MM.1S (cell line): ENCODE measurements around the gene FAM163A.

Source experiments
- DNase-seq: peaks from one replicate; pipeline ENCODE4 v3.0.0-alpha.2; 2015
- H2AFZ ChIP-seq: fragments of 300-600 bp; sonication (generic); 2 replicates; pipeline ENCODE4 v1.6.0; 2016; ENCODE audit warnings: antibody characterized with exemption, low read length
- H3F3A ChIP-seq: fragments of 300-600 bp; sonication (generic); 2 replicates; pipeline ENCODE4 v1.6.1; 2016; ENCODE audit warnings: mild to moderate bottlenecking, antibody characterized with exemption, low read length, moderate library complexity, mixed read lengths; ENCODE audit not compliant: insufficient read depth
- H3K27ac ChIP-seq: fragments of 300-600 bp; sonication (generic); 2 replicates; pipeline ENCODE4 v1.5.1; 2016; ENCODE audit warnings: mild to moderate bottlenecking, low read length
- H3K27me3 ChIP-seq: fragments of 300-600 bp; sonication (generic); replicated peaks from 2 replicates; pipeline ENCODE4 v1.6.0; 2016; ENCODE audit warnings: low read length; ENCODE audit not compliant: insufficient read depth
- H3K36me3 ChIP-seq: fragments of 300-600 bp; sonication (generic); replicated peaks from 2 replicates; pipeline ENCODE4 v1.6.1; 2016; ENCODE audit warnings: mild to moderate bottlenecking, low read length, mixed read lengths; ENCODE audit not compliant: insufficient read depth
- H3K4me1 ChIP-seq: fragments of 300-600 bp; sonication (generic); 2 replicates; pipeline ENCODE4 v1.6.1; 2016; ENCODE audit warnings: low read length, mixed read lengths
- H3K4me2 ChIP-seq: fragments of 300-600 bp; sonication (generic); 2 replicates; pipeline ENCODE4 v1.6.0; 2016; ENCODE audit warnings: low read depth, low read length
- H3K4me3 ChIP-seq: fragments of 300-600 bp; sonication (generic); 2 replicates; pipeline ENCODE4 v1.5.1; 2016; ENCODE audit warnings: low read length, mixed read lengths
- H3K79me2 ChIP-seq: fragments of 300-600 bp; sonication (generic); 2 replicates; pipeline ENCODE4 v1.6.1; 2016; ENCODE audit warnings: mixed run types, low read length, mixed read lengths
- H3K9ac ChIP-seq: fragments of 300-600 bp; sonication (generic); 2 replicates; pipeline ENCODE4 v1.6.1; 2016; ENCODE audit warnings: low read length, mixed read lengths
- H3K9me2 ChIP-seq: fragments of 300-600 bp; sonication (generic); replicated peaks from 2 replicates; pipeline ENCODE4 v1.6.1; 2016; ENCODE audit warnings: mild to moderate bottlenecking, low read length, mixed read lengths; ENCODE audit not compliant: insufficient read depth
- H3K9me3 ChIP-seq: fragments of 300-600 bp; sonication (generic); replicated peaks from 2 replicates; pipeline ENCODE4 v1.6.1; 2016; ENCODE audit warnings: mild to moderate bottlenecking, low read length, mixed read lengths; ENCODE audit not compliant: insufficient read depth
- H4K20me1 ChIP-seq: fragments of 300-600 bp; sonication (generic); 2 replicates; pipeline ENCODE4 v1.6.1; 2016; ENCODE audit warnings: mild to moderate bottlenecking, low read length, moderate library complexity, mixed read lengths; ENCODE audit not compliant: insufficient read depth
- CTCF ChIP-seq: fragments of 300-600 bp; sonication (generic); IDR thresholded peaks from 2 replicates; pipeline ENCODE4 v1.5.1; 2016; ENCODE audit warnings: antibody characterized with exemption, low read length, mixed read lengths
- EZH2 ChIP-seq: fragments of 300-600 bp; sonication (generic); optimal IDR thresholded peaks from 2 replicates; pipeline ENCODE3; 2017; ENCODE audit warnings: low read depth, mild to moderate bottlenecking, antibody characterized with exemption, low read length, mixed read lengths
- EZH2phosphoT487 ChIP-seq: fragments of 300-600 bp; sonication (generic); IDR thresholded peaks from 2 replicates; pipeline ENCODE4 v1.6.1; 2018; ENCODE audit warnings: antibody characterized with exemption, low read length

FAM163A gene

GRCh38 chr1:179714159-179714558, 28.9 kb upstream of the FAM163A start:
- DNase-seq: no peak
- TF ChIP-seq EZH2phosphoT487: no peak
- no peak for TF ChIP-seq EZH2
- TF ChIP-seq CTCF: no peak

GRCh38 chr1:179714623-179715022, 28.5 kb upstream of the FAM163A start:
- no peak for DNase-seq
- Histone ChIP-seq H3K79me2 (no peaks in the 10 kb centered on the region), H4K20me1 (no peaks in the 10 kb centered on the region), H3K27me3 (no peaks in the 10 kb centered on the region), H3K4me3 (no peak overlapping the region), H2AFZ (no peak overlapping the region), H3K4me1 (no peaks in the 10 kb centered on the region), H3K4me2 (no peak overlapping the region), H3K27ac (no peak overlapping the region), H3K9me3 (no peaks in the 10 kb centered on the region), H3F3A (no peaks in the 10 kb centered on the region), H3K9me2 (no peaks in the 10 kb centered on the region), H3K9ac (no peak overlapping the region), H3K36me3 (no peaks in the 10 kb centered on the region)
- TF ChIP-seq CTCF: no peak
- no peak for TF ChIP-seq EZH2phosphoT487
- TF ChIP-seq EZH2: no peak

More at GRCh38 chr1:179714159-179714558, 28.9 kb upstream of the FAM163A start:
- no peaks in the 10 kb centered on the region for H3K9me2 ChIP-seq
- H3K27me3 ChIP-seq: no peaks in the 10 kb centered on the region
- H3K4me2 ChIP-seq: no peak overlapping the region
- H3K4me3 ChIP-seq: no peak overlapping the region
- H4K20me1 ChIP-seq: no peaks in the 10 kb centered on the region
- H3K79me2 ChIP-seq: no peaks in the 10 kb centered on the region
- no peaks in the 10 kb centered on the region for H3F3A ChIP-seq
- no peaks in the 10 kb centered on the region for H3K9me3 ChIP-seq
- H3K36me3 ChIP-seq: no peaks in the 10 kb centered on the region
- no peaks in the 10 kb centered on the region for H3K4me1 ChIP-seq
- H2AFZ ChIP-seq: no peak overlapping the region
- H3K9ac ChIP-seq: no peak overlapping the region
- no peak overlapping the region for H3K27ac ChIP-seq

GRCh38 chr1:179719272-179719671, 23.8 kb upstream of the FAM163A start:
- Histone ChIP-seq H3K9me2 (no peaks in the 10 kb centered on the region), H3K79me2 (no peaks in the 10 kb centered on the region), H3K9ac (no peak overlapping the region), H3F3A (no peaks in the 10 kb centered on the region), H3K4me1 (no peaks in the 10 kb centered on the region), H3K9me3 (no peaks in the 10 kb centered on the region), H3K27ac (no peak overlapping the region), H3K4me2 (no peak overlapping the region), H4K20me1 (no peaks in the 10 kb centered on the region), H2AFZ (no peak overlapping the region), H3K4me3 (no peak overlapping the region), H3K27me3 (no peaks in the 10 kb centered on the region), H3K36me3 (no peaks in the 10 kb centered on the region)
- TF ChIP-seq EZH2phosphoT487: no peak
- no peak for TF ChIP-seq EZH2
- no peak for TF ChIP-seq CTCF
- no peak for DNase-seq
